HG03342 (cell line): ENCODE data around the gene FAM3B.

Source experiments
- ATAC-seq: cut with Tn5 transposase; IDR thresholded peaks from one replicate; pipeline ENCODE4 v1.9.1; 2021; ENCODE audit warnings: mild to moderate bottlenecking, moderate library complexity; ENCODE audit not compliant: unreplicated experiment

The FAM3B gene

GRCh38 chr21:41393876-41394465, 77.4 kb downstream of the FAM3B start:
- ATAC-seq = no peak

- no peak for ATAC-seq
These were observed 80.0 kb downstream of the FAM3B start for GRCh38 chr21:41396558-41397075.

- no peak for ATAC-seq
These were observed 80.9 kb downstream of the FAM3B start for GRCh38 chr21:41397471-41397891.

DNA sequence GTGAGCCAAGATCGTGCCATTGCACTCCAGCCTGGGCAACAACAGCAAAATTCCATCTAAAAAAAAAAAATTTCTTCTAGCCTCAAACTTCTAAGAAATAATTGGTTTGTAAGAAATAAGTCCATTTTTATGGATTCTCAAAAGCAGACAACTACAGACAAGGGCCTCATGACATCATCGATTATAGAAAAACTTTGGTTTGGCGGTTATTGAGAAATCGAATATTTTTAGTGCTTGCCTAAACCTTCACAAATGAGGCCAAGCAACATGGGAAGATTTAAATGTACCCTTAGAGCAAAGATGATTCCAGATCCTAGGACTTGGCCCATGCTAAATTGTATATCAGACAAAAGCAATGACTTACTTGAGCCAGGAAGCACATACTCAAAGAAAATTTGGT, 81.7 kb downstream of the FAM3B start:
- ATAC-seq = no peak

- ATAC-seq = no peak
These were observed 82.2 kb downstream of the FAM3B start for GRCh38 chr21:41398831-41399230.

DNA sequence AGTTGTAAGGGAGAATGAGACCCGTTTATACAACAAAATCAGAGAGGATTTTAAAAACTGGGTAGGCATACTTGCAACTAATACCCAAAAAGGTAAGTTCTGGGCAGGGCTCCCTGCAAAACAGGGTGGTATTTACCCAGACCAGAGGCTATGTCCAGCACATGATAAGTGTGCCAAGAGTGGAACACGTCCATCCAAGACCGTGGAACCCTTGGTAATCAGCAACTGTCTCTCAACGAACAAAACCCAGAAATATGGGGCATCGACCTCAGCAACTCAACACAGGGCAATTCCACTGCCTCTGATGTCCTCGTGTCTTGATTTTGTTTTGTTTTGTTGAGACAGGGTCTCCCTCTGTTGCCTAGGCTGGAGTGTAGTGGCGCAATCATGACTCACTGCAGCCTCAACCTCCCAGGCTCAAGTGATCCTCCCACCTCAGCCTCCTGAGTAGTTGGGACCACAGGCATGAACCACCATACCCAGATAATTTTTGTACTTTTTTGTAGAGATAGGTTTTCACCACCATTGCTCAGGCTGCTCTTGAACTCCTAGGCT, 82.7 kb downstream of the FAM3B start:
- no peak for ATAC-seq

DNA sequence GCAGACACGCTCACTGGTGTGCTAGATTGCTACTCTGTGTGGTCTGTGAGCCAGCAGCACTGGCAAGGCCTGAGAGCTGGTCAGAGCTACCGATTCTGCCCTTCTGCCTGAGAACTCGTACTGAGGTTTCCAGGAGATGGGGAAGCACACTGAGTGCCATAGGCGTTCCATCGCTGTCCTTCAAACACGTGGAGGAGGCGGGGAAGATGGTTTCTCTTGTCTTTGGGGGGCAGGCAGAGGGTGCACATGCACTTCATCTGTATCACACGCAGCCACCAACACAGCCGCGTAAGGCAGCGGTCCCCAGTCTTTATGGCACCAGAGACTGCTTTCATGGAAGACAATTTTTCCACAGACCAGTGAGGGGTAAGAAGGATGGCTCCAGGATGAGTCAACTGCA, 85.6 kb downstream of the FAM3B start:
- no peak for ATAC-seq

DNA sequence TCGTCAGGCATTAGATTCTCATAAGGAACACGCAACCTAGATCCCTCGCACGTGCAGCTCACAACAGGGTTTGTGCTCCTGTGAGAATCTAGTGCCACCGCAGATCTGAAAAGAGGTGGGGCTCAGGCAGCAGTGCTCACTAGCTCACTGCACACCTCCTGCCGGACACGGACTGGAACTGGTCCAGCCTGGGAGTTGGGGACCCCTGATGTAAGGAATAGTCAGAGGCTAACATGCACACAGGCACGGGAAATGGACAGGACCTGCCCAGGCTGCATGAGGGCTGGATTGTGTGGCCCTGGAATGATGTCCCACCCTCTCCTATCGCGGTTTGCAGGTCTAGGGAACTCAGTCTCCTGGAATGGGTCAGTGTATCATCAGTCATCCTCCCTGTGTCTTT, 86.2 kb downstream of the FAM3B start:
- no peak for ATAC-seq

DNA sequence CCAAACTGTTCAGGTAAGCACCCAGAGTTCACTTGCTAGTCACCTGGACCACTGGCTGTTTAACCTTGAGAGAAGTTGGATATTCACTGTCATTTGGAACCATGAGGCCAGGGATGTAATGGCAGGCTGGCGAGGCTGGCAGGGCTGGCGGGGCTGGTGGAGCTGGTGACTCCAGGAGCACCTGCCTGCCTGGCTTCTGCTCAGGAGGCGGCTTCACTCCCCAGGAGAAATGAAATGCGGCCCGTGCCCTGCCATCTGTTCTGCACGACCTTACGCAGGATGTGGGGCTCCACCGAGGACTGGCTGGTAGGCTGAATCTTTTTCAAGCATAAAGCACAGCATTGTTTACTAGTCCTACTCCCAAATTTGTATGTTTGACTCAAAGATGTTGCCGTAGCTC, 86.7 kb downstream of the FAM3B start:
- no peak for ATAC-seq

DNA sequence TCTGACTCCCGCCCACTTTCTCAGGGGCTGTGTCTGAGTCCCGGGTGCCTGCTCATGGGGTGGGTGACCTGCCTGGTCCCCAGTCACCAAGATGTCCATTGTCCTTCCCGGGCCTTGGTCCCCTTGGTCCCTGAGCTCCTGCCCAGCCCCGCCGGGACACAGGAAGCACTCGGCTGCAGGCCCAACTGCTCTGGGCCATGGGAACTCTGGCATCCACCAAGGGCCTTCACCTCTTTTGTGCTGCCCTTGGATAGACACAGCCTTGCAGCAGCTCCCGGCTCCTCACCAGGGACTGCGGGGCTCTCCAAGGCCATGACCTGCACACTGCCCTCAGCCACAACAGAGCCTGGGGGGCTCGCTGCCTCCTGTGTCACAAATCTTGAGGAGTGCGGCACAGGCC, 87.4 kb downstream of the FAM3B start:
- ATAC-seq = no peak

GRCh38 chr21:41405321-41405720, 88.7 kb downstream of the FAM3B start:
- ATAC-seq = no peak

DNA sequence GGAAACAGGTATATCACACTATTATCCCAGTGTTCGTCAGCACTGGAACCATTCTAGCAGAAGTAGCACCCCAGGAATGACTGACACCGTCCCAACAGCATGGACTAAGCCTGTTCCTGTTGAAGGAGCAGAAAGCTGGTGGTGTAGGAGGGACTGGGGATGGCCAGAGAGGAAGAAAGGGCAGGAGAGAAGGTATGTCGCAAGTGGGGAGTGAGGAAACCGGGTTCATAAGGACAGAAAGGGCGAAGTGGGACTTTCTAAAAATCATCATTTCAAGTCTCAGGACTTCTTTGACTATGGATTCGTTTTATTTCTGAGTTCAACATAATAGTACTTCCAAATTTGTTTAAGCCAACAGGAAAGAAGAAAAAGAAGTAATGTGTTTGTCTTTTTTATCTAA, 89.7 kb downstream of the FAM3B start:
- no peak for ATAC-seq
